ENCODE data around the gene RAB40C. TPM values are rescaled to one million over a fixed set of nuclear protein-coding genes. Genes with fewer than 3 reads are reported as not detected.

RAB40C gene
- polyA plus RNA-seq, 1 donor (not counting 4 experiments of a cell fraction or from before 2014, with no cell fraction given), result 4.0 TPM

GRCh38 chr16:667113-667779, 77.4 kb downstream of the RAB40C start:
- H2AFZ ChIP-seq (ENCODE audit: control insufficient read depth, low read length), result peak overlapping the region; percentile 92
- peak overlapping the region; percentile 67 for H3K4me2 ChIP-seq (ENCODE audit: control insufficient read depth, extremely low read depth, insufficient read depth, low read depth, low read length)
- H3K4me1 ChIP-seq (ENCODE audit: control insufficient read depth, extremely low read depth, insufficient read depth, low read length), result peaks cover 10% of the 10 kb centered on the region
- no peak for DNase-seq (ENCODE audit: low read depth, low spot score)
- H3K79me2 ChIP-seq (ENCODE audit: control insufficient read depth, insufficient read depth, low read length), result peaks cover 28% of the 10 kb centered on the region
- H3K9me1 ChIP-seq (ENCODE audit: control insufficient read depth, extremely low read depth, insufficient read depth, low read length), result no peaks in the 10 kb centered on the region
- TF ChIP-seq CTCF (optimal IDR thresholded peaks at IDR 0.05 in 1 of 3, IDR thresholded peaks at IDR 0.05 in 1 of 3, conservative IDR thresholded peaks at IDR 0.05 in 1 of 3; ENCODE audit: extremely low read depth in 1 of 3, insufficient read depth in 2 of 3, low read length in 3 of 3) (no peak), EZH2 (IDR thresholded peaks at IDR 0.05; ENCODE audit: low read length) (no peak)
- H3K9ac ChIP-seq (ENCODE audit: control insufficient read depth, extremely low read depth, insufficient read depth, low read length), result peak overlapping the region; percentile 56
- H3K27me3 ChIP-seq (ENCODE audit: control insufficient read depth, extremely low read depth, insufficient read depth, low read length), result no peaks in the 10 kb centered on the region
- no peak overlapping the region for H3K27ac ChIP-seq (ENCODE audit: control insufficient read depth, insufficient read depth, low read length)
- no peaks in the 10 kb centered on the region for H3K9me3 ChIP-seq (ENCODE audit: control insufficient read depth, low read depth, low read length)
- H3K36me3 ChIP-seq (ENCODE audit: control insufficient read depth in 2 of 2, extremely low read depth in 1 of 2, insufficient read depth in 2 of 2, low read length in 2 of 2), result peaks cover 16 to 18% of the 10 kb centered on the region in 2 experiments
- no peak for FAIRE-seq
- no peak overlapping the region for H3K4me3 ChIP-seq (ENCODE audit: control insufficient read depth in 2 of 3, extremely low read depth in 1 of 3, insufficient read depth in 2 of 3, low read depth in 1 of 3, low read length in 3 of 3)
- no peaks in the 10 kb centered on the region for H4K20me1 ChIP-seq (ENCODE audit: control insufficient read depth, extremely low read depth, insufficient read depth, low read length)
- dilution Hi-C loops (cut with MboI; ENCODE audit: extremely low pct_ligation_motif_present, low sequenced_read_pairs), result no loop called here

- peaks cover 28% of the 10 kb centered on the region for H3K79me2 ChIP-seq (ENCODE audit: control insufficient read depth, insufficient read depth, low read length)
- H3K27me3 ChIP-seq (ENCODE audit: control insufficient read depth, extremely low read depth, insufficient read depth, low read length), result no peaks in the 10 kb centered on the region
- H3K4me1 ChIP-seq (ENCODE audit: control insufficient read depth, extremely low read depth, insufficient read depth, low read length), result peaks cover 10% of the 10 kb centered on the region
- peak within 1 kb of the TSS; percentile 58 for H3K27ac ChIP-seq (ENCODE audit: control insufficient read depth, insufficient read depth, low read length)
- H4K20me1 ChIP-seq (ENCODE audit: control insufficient read depth, extremely low read depth, insufficient read depth, low read length), result no peaks in the 10 kb centered on the region
- H3K4me2 ChIP-seq (ENCODE audit: control insufficient read depth, extremely low read depth, insufficient read depth, low read depth, low read length), result peak within 1 kb of the TSS; percentile 83
- H3K4me3 ChIP-seq (ENCODE audit: control insufficient read depth in 2 of 3, extremely low read depth in 1 of 3, insufficient read depth in 2 of 3, low read depth in 1 of 3, low read length in 3 of 3), result peak within 1 kb of the TSS; percentile 68 to 99 (median 85)
- FAIRE-seq (peak; percentile 56), DNase-seq (ENCODE audit: low read depth, low spot score) (no peak)
- TF ChIP-seq CTCF (optimal IDR thresholded peaks at IDR 0.05 in 1 of 3, IDR thresholded peaks at IDR 0.05 in 1 of 3, conservative IDR thresholded peaks at IDR 0.05 in 1 of 3; ENCODE audit: extremely low read depth in 1 of 3, insufficient read depth in 2 of 3, low read length in 3 of 3), result peak; percentile 53 to 91 (median 69)
- TF ChIP-seq EZH2 (IDR thresholded peaks at IDR 0.05; ENCODE audit: low read length), result no peak
- H3K9me1 ChIP-seq (ENCODE audit: control insufficient read depth, extremely low read depth, insufficient read depth, low read length), result no peaks in the 10 kb centered on the region
- peak within 1 kb of the TSS; percentile 81 for H3K9ac ChIP-seq (ENCODE audit: control insufficient read depth, extremely low read depth, insufficient read depth, low read length)
- peaks cover 18 to 25% of the 10 kb centered on the region in 2 experiments for H3K36me3 ChIP-seq (ENCODE audit: control insufficient read depth in 2 of 2, extremely low read depth in 1 of 2, insufficient read depth in 2 of 2, low read length in 2 of 2)
- dilution Hi-C loops (cut with MboI; ENCODE audit: extremely low pct_ligation_motif_present, low sequenced_read_pairs), result no loop called here
- H2AFZ ChIP-seq (ENCODE audit: control insufficient read depth, low read length), result peak within 1 kb of the TSS; percentile 92
- H3K9me3 ChIP-seq (ENCODE audit: control insufficient read depth, low read depth, low read length), result no peaks in the 10 kb centered on the region
Measured at GRCh38 chr16:667780-668518, 78.1 kb downstream of the RAB40C start, which contains the start of gene RHOT2. TSS of gene RHOT2 (plus strand) at chr16:668132. CDS start at chr16:668200, 68 bp downstream.

Data from keratinocyte (primary cell).